B cell (primary cell): ENCODE measurements around the gene CASZ1.

ENCODE experiments used
- EZH2 ChIP-seq: IDR thresholded peaks from 2 replicates; pipeline ENCODE4 v1.6.1; 2012; ENCODE audit warnings: borderline replicate concordance, low read depth, mild to moderate bottlenecking, moderate library complexity, low read length; ENCODE audit not compliant: insufficient read depth, poor library complexity, severe bottlenecking
- TF ChIP-seq, protein P1 (sequence below): fragments of 200-600 bp; IDR thresholded peaks from one replicate; pipeline ENCODE4 v1.8.0; 2022; ENCODE audit warnings: antibody characterized with exemption, mild to moderate bottlenecking

DNA sequence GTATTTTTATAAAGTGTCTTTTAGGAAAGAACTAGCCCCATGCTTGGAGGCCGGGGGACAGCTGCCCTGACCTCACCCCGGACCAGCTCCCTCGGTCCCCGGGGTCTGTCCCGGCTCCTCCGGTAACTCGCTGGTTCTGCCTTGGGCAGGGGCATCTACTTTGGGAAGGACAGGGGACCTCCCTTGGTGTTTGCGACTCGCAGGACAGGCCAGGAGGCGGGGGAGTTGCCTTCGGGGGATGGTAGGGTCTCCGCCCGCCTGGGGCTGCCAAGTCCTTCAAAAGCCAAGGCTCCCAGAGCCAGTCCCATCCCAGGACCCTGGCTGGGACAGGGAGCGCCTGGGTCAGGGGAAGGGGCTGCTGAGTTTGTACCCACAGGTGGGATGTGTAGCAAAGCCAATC lies 163.8 kb downstream of the CASZ1 start:
- TF ChIP-seq, protein P1, sequence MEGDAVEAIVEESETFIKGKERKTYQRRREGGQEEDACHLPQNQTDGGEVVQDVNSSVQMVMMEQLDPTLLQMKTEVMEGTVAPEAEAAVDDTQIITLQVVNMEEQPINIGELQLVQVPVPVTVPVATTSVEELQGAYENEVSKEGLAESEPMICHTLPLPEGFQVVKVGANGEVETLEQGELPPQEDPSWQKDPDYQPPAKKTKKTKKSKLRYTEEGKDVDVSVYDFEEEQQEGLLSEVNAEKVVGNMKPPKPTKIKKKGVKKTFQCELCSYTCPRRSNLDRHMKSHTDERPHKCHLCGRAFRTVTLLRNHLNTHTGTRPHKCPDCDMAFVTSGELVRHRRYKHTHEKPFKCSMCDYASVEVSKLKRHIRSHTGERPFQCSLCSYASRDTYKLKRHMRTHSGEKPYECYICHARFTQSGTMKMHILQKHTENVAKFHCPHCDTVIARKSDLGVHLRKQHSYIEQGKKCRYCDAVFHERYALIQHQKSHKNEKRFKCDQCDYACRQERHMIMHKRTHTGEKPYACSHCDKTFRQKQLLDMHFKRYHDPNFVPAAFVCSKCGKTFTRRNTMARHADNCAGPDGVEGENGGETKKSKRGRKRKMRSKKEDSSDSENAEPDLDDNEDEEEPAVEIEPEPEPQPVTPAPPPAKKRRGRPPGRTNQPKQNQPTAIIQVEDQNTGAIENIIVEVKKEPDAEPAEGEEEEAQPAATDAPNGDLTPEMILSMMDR = no peak
- TF ChIP-seq EZH2 = no peak
